NCI-H2029 (cell line): ENCODE data around the gene RFT1.
"Not testable (repeated sequence)": the region's sequence is repeated elsewhere in the genome, so short reads cannot be mapped to it uniquely, and the experiment has no call there.

Source experiments
- DNase-seq: peaks from one replicate; lab custom pipeline; 2025; lab: John Stamatoyannopoulos, UW

The RFT1 gene

DNA sequence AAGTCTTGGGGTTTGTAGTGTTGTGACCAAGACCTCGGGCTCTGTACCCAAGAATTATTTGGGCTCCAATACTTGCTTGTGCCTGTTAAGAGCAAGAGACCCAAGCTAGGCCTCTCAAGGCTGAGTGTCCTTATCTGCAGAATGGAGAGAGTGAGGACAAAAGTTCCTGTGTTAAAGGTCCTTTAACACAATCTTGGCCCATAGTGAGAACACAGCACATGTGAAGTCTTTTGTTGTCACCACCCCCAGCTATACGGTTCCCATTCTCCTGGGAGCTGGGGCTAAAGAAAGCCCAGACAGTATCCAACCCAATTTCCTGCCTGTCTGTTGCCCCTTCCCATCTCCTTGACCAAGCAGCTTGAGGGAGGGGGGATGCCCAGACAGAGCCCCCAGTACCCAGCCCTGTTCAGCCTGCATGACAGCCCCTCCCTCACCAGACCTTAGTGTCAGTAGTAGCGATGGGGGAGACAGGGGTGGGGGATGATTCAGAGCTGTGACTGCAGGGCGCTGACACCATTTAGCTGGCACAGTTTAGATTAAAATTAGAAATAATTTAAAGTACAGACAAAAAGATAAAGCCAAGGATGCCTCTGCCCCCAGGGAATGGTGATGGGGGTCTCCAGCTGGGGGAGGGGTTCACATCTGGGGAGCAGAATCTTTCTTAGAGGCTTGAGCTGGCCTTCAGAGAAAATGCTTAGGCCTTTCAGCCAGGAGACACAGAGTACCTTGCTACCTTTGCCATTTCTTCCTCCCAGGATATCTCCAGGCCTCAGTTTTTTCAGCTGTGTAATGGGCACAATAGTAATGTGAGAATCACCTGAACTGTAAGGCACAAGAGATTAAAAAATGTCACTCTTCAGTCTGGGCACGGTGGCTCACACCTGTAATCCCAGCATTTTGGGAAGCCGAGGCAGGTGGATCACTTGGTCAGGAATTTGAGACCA, 33.5 kb upstream of the RFT1 start:
- DNase-seq: no peak

DNA sequence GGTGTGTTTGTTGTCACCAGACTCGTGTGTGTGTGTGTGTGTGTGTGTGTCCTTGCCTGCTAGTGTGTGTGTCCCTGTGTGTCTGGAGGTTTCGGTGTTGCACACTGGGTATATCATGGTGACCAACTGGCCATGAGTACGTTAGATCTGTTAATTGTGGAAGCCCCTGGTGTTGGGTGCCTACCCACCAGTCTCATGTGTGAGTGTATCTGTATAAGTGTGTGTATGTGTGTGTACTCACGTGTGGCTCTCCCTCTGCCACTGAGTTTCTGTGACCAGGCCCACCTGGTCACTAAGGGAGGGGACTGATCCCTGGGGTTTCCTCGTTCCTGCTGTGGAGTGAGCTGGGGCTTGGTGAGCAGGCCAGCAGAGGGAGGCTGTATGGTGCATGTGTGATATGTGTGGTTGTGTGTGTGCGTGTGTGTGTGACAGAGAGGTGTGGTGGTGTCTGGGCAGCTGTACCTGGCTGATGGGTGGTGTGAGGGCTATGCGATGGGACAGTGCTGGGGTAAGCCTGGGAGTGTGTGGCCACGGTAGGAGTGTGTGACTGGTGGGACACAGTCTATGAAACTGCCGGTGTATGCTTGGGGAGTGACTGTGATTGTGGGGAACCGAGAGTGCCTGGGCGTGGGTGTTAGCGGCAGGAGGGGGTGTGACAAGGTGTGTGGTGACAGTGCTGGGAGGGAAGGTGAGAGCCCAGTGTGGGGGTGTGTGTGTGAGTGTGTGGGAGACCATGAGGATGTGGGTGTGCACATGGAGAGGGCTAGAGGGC, 32.6 kb upstream of the RFT1 start:
- DNase-seq: no peak

DNA sequence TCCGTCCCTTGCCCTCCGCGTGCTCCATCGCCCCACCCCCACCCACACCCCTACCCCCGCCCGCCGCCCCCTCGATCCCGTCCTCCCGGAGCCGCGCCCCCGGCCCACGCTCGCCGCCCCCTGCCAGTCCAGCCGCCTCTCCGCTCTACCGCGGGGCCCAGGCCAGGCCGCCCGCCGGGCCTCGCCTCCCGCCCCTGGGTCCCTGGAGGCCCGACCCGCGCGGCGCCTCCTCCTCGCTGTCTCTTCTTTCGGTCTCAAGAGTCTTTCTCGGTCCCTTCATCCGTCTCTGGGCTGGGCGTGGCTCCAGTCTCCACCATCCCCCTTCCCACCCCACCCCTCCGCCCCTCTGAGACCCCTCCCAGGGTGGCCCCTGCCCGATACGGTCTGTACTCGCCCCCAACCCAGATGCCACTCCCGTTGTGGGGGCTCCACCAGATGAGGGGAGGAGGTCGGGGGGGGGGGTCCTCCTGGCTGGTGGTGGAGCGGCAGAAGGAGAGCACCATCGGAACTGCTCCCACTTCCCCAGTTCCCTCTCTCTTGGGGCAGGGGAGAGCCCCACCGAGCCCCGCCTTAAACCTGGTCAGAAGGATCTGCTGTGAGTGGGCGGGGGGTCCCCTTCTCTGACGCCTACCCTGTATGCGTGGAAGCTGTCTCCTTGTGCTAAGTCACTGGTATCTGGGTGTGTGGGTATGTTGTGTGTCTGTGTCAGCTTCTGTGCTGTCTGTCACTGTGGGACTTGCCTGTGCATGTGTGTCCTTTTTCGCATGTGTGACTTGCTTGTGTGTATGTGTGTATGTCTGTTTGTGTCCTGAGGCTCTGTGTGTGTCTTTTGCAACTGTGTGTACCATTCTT, 31.8 kb upstream of the RFT1 start:
- no peak for DNase-seq

DNA sequence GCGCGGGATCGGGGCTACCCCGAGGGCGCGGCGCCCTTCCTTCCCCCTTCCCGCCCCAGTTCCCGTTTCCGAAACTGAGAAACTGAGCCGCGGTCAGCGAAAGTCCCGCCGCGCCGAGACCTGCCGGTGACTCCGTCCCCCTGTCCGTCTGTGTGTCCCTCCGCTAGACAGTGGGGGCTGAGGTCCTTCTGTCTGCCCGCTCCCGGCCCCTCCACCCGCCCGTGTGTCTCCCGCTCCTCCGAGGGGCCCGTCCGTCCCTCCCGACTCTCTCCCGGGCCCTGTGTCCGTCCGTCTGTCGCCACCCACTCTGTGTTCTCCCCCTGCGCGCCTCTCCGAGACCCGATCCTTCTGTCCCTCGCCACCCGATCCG, 31.2 kb upstream of the RFT1 start:
- DNase-seq: no peak

DNA sequence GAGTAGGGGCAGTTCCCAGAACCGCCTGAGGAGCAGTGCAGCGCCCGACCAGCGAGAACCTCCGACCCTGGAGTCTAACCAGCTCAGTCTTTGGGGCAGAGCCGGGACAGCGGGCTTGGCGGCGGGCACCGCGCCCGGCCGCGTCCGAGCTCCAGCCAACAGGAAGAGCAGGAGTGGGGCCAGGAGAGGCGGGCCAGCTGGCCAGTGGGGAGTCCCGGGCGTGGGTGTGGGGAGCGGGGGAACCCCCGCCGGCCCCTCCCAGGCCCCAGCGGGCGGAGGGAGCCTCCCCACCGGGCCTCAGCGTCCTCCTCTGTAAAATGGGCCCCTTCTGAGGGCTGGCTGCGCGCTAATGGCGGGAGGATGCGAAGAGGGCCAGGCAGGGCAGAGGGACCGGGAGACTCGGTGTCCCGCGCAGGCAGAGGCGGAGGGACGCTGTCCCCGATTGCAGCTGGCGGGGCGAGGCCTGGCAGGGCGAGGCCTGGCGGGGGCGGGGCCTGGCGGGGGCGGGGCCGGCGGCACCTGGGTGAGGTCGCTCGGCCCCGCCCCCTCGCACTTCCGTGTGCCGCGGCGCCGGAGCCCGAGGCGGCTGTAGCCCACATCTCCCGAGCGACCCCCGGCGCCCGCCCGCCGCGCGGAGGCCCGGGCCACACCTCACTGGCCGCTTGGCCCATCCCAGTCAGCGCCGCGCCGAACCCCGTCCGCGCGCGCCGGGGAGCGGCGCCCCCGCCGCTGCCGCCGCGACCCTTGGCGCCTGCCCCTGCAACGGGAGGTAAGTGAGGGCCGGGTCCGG, 30.6 kb upstream of the RFT1 start, which contains the start of gene PRKCD:
PRKCD (plus strand) TSS at position 550 of the 790 bp plus-strand sequence. CDS start 17,214 bp downstream, outside the sequence.
- peak; percentile 50 for DNase-seq

DNA sequence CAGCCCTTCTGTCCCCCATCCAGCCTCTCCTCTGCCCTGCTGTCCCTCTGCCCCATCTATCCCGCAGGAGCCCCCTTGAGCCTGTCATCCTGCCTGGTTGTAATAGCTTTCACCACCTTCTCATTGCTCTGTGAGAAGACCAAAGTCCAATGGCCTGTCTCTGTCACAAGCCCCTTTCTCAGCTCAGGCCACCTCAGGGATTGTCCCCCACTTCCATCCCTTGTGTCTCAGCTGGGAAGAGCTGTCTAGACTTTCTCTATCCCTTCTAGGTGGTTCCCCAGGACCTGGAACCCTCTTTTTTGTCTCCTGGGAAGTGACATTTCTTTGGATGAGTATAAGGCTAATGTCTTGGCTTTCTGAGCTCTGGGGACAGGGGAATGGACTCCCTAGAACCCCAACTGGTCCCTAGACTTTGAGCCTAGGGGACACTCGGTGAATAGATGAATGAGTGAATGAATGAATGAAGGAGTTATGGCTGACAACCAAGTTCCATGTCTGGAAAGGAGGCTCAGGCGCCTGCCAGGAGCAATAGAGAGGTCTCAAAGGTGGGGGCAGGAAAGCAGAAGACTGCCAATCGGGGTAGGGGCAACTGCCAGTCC, 29.9 kb upstream of the RFT1 start:
- no peak for DNase-seq

DNA sequence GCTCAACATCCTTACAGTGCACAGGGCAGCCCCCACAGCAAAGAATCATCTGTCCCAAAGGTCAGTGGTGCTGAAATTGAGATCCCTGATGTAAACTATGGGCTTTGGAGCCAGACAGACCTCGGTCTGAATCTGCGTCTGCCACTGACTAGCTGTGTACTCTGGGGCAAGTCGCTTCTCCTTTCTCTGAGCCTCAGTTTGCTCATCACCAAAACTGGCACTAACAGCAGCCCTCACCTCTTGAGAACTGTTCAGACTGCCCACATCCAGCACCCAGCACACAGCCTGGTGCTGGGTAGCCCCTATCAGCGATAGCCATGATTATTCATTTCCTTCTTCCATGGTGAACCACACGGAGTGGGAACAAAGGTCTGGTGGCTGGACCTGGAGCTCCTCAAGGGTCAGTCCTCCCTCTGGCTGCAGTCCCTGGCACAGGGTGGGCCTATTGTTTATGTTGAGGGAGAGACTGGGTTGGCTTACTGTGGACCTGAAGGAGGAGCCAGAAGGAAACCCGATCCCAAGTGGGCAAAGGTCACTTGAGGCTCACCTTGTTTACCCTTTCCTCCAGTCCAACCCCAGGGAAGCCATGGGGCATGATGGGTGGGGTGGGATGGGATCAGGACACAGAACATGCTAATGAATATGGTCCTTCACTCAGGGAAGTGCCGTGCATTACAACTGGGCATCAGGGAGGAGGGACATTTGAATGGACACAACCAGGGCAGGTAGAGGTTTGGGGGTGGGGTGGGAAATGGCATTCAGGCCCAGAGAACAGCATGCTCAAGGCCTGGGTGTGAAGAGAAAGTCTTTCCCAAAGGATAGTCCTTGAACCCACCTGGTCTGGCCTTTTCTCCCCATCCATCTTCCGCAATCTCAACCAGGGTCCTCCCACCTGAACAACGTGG, 29.2 kb upstream of the RFT1 start:
- DNase-seq: peak; percentile 59

DNA sequence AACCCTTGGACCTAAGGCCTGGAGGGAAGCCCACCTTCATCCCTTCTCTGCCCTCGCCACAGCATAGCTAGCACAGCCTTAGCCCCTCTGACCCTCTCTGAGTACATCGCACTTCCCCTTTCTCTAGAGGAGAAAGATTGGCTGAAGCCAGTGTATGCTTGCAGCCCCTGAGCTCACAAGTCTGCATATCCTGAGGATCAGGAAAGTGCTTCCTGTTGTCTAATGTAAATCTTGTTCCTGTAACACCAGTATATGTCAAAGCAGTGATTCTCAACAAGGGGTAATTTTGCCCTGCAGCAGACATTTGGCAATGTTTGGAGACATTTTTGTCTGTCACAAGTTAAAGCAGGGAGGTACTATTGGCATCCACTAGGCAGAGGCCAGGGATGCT, 28.5 kb upstream of the RFT1 start:
- no peak for DNase-seq

DNA sequence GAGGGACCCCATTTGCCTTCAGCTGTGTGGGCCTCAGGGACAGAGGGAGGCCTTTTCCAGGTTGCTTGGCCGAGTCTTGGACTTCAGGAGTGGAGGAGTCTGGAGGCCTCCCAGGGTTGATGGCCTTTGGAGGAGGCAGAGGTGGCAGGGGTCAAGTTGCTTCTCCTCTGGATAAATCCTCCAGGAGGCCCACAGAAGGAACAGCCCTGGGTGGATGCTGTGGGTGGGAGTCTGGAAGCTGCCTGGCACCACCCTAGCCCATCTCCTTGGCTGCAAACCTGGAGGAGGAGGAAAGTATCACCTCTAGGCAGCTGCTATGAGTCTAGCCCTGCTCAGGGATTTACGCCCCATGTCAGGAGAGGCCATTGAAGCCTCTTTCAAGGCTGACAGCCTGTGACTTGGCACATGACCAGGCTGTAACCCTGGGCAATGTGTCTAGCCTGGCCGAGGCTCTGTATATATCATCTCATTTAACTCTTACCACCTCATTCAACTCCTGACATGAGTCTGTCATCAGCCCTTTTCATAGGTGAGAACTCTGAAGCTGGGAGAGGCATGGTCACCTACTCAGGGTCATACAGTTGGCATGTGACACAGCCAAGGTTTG, 27.8 kb upstream of the RFT1 start:
- DNase-seq: no peak

DNA sequence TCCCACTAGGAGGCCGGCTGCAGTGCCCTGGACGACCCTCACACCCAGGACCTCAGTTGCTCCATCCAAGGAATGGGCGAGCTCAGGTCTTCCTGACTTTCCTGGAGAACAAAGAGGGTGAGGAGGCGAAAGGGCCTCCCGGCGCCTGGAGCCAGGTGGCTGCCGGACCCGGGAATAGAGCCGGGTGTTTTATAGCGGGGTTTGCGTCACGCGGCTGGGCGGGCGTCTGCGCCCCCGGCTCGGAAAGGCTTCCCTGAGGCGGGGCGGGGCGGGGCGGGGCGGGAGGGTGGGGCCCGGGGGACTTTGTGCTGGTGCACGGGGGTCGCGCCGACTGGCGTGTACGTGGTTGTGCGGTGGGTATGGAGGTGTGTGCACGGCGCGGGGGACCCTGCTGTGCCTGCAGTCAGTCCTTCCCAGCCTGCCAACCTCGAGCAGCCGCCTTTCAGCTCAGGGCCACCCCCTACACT, 26.2 kb upstream of the RFT1 start:
- DNase-seq: no peak

DNA sequence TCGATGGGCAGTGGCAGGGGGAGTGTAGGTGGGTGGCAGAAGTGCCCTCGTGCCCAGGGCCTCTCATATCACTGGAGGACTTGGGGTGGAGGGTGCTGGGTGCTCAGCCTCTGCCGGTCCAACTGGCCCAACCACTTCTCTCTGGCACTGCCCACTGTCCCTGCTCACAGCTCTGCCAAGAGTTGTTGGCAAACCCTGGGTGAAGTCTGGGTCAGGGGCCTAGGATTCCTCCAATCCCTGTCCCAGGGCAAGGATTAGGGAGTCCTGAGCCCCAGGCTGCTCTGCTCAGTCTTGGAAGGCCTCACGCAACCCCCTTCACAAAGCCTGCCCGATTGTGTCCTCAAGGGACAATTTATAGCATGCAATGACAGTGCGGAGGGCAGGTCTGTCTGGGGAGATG, 25.5 kb upstream of the RFT1 start:
- peak; percentile 51 for DNase-seq

DNA sequence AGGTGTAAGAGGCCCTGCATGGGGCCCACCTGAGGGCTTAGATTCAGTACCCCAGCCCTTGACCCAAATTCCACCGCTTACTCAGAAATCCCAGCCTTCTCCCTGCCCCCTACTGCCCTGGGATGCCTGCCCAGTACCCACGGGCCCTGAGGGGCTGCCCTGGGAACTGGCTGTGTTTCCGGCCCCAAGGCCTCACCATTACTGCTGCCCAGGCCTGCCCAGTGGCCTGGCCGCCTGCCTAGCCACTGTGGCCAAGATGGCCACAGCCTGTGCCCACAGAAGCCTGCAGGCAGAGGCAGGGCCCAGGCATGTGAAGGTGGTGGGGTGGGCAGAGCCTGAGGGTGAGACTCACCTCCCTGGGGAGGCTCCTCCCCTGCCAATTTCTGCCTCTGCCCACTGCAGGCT, 24.6 kb upstream of the RFT1 start:
- no peak for DNase-seq

DNA sequence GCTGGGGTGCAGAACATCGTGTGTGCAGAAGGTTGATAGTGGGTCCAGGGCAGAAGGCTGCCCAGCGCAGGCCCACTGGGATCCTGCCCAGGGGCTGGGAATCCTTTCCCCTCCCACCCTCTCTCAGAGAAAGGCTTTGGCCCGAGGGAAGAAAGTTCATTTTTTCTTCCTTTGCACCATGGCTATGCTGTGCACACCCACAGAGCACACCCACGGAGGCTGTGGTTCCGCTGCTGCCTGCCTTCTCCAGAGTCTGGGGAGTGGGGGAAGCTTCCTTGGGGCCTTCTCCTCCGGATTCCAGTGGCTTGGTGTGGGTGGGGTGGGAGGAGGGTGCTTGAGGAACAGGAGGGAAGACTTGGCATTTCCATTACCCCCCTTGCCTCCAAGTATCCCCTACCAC, 23.7 kb upstream of the RFT1 start:
- DNase-seq: no peak

DNA sequence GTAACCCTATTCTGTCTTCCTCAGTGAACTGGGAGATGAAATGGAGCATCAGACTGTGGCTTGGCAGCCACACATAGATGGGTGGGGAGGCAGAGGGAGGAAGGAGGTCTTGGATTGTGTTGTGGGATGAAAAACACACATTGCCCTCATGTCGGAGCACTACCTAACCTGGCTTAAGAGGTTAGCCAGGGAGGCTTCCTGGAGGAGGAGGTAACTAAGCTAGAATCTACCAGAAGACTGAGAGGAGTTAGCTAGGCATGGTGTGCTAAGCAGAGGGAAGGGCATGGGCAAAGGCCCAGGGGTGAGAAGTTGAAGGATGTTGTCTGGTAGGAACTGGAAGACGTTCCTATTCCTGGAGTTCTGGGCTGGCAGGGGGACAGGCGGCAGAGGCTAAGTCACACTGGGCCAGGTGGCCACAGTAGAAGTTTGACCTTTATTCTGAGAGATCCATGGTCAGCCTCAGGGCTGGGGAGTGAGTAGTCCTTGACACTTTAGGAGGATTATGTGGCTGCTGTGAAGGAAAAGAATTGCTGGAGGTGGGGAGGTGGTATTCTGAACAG, 23.1 kb upstream of the RFT1 start:
- no peak for DNase-seq

DNA sequence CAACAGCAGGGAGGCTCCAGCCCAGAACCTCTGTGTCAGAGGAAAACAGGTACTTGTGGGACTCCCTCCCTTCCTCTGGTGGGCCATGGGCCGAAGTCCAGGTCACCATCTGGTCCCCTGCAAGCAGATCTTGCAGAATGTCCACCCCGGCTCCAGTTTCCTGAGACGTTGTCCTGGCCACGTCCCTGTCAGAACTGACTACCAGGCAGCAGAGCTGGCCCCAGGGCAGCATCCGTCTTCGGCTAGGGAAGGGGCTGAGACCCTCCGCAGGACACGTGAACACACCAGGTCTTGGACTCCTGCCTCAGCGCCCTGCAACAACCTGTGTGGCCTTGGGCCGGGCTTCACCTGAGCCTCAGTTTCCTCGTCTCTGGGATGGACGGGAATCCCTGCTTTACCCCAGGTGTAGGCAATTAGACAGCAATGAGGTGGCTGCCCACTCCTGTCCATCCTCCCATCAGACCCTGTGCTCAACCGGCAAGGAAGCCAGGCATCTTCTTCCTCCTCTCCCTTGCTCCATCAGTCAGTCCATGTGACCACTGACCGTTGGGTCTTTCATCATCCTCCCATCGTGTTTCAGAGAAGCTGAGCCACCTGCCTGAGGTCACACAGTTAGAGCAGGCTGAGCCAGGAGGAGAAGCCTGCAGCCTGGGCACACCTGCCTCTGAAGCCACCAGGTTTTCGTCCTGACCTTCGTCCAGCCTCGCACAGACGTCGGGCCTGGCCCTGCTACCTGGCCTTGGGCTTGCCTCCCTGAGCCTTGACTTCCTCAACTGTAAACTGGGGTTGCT, 21.8 kb upstream of the RFT1 start:
- no peak for DNase-seq

DNA sequence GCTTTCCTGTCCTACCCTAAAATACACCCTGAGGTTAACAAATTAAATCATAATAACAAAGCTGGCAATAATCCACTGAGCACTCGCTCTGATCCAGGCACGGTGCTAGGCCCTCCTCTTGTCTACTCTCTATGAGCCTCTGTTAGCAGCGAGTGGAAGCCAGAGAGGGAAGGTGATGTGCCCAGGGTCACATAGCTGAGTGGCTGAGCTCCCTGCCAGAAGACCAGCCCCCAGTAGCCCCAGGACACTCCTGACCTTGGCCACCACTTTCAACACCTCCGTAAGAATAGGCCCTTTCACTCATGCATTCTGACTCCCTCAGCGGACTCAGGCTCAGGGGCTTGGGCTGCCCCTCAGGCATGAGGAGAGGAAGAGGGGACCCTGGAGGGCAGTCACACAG, 21.2 kb upstream of the RFT1 start:
- no peak for DNase-seq

DNA sequence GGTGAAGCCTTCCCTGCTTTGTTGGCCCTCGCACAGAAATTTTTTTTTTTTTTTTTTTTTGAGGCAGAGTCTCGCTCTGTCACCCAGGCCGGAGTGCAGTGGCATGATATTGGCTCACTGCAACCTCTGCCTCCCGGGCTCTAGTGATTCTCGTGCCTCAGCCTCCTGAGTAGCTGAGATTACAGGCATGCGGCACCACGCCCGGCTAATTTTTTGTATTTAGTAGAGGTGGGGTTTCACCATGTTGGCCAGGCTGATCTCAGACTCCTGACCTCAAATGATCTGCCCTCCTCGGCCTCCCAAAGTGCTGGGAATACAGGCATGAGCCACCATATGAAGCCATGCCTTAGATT, 20.8 kb upstream of the RFT1 start:
- not testable (repeated sequence) for DNase-seq
